ENCODE measurements around the gene DMPK.

DMPK gene

GRCh38 chr19:45793876-45794275, 11.6 kb upstream of the DMPK start:
- DNase-seq (ENCODE audit: low spot score): no peak
- no peak for TF ChIP-seq CTCF (IDR thresholded peaks at IDR 0.05; ENCODE audit: extremely low read depth, insufficient read depth, missing control alignments)
- in situ Hi-C loops (cut with MboI; ENCODE audit: low pct_unique_long_range_greater_than_20kb, low sequenced_read_pairs, unreplicated experiment): no loop called here

GRCh38 chr19:45793178-45793564, 10.9 kb upstream of the DMPK start:
- in situ Hi-C loops (cut with MboI; ENCODE audit: low pct_unique_long_range_greater_than_20kb, low sequenced_read_pairs, unreplicated experiment): no loop called here
- TF ChIP-seq CTCF (IDR thresholded peaks at IDR 0.05; ENCODE audit: extremely low read depth, insufficient read depth, missing control alignments): no peak
- no peak for DNase-seq (ENCODE audit: low spot score)

GRCh38 chr19:45792470-45793177, 10.3 kb upstream of the DMPK start, which contains the start of gene DMWD:
TSS of gene DMWD (minus strand) at chr19:45792845. CDS start at chr19:45792756, 89 bp downstream.
- in situ Hi-C loops (cut with MboI; ENCODE audit: low pct_unique_long_range_greater_than_20kb, low sequenced_read_pairs, unreplicated experiment): no loop called here
- no peak for TF ChIP-seq CTCF (IDR thresholded peaks at IDR 0.05; ENCODE audit: extremely low read depth, insufficient read depth, missing control alignments)
- peak; percentile 99 for DNase-seq (ENCODE audit: low spot score)

- in situ Hi-C loops (cut with MboI; ENCODE audit: low pct_unique_long_range_greater_than_20kb, low sequenced_read_pairs, unreplicated experiment): no loop called here
- DNase-seq (ENCODE audit: low spot score): peak; percentile 26
- TF ChIP-seq CTCF (IDR thresholded peaks at IDR 0.05; ENCODE audit: extremely low read depth, insufficient read depth, missing control alignments): no peak
These were observed 9.6 kb upstream of the DMPK start for GRCh38 chr19:45791744-45792469.

GRCh38 chr19:45790942-45791341, 8.7 kb upstream of the DMPK start:
- DNase-seq (ENCODE audit: low spot score): peak; percentile 26
- in situ Hi-C loops (cut with MboI; ENCODE audit: low pct_unique_long_range_greater_than_20kb, low sequenced_read_pairs, unreplicated experiment): no loop called here
- TF ChIP-seq CTCF (IDR thresholded peaks at IDR 0.05; ENCODE audit: extremely low read depth, insufficient read depth, missing control alignments): no peak

GRCh38 chr19:45789035-45789786, 6.9 kb upstream of the DMPK start:
- no peak for TF ChIP-seq CTCF (IDR thresholded peaks at IDR 0.05; ENCODE audit: extremely low read depth, insufficient read depth, missing control alignments)
- in situ Hi-C loops (cut with MboI; ENCODE audit: low pct_unique_long_range_greater_than_20kb, low sequenced_read_pairs, unreplicated experiment): no loop called here
- no peak for DNase-seq (ENCODE audit: low spot score)
